ENCODE data around the gene POLR2A.

- TF ChIP-seq CTCF (IDR thresholded peaks at IDR 0.05; ENCODE audit: extremely low read depth in 1 of 2, insufficient read depth in 1 of 2, low read depth in 1 of 2, low read length in 2 of 2) (no peak), EZH2 (IDR thresholded peaks at IDR 0.05; ENCODE audit: borderline replicate concordance, low read depth, low read length, severe bottlenecking) (no peak), POLR2A (IDR thresholded peaks at IDR 0.05; ENCODE audit: low read depth, low read length) (no peak), FOS (IDR thresholded peaks at IDR 0.05; ENCODE audit: borderline replicate concordance, insufficient read depth, low read length) (no peak)
Observed at GRCh38 chr17:7486181-7486580, 2.0 kb downstream of the POLR2A start.

Measured in endothelial cell of umbilical vein (primary cell).